Dedifferentiated amniotic fluid mesenchymal stem cell (primary cell): ENCODE data around the gene PLA1A.
"Not testable (repeated sequence)": the region's sequence is repeated elsewhere in the genome, so short reads cannot be mapped to it uniquely, and the experiment has no call there.

ENCODE experiments used
- DNase-seq: peaks from one replicate; pipeline ENCODE4 v3.0.0-alpha.2; 2016; ENCODE audit errors: extremely low spot score

Gene PLA1A

DNA sequence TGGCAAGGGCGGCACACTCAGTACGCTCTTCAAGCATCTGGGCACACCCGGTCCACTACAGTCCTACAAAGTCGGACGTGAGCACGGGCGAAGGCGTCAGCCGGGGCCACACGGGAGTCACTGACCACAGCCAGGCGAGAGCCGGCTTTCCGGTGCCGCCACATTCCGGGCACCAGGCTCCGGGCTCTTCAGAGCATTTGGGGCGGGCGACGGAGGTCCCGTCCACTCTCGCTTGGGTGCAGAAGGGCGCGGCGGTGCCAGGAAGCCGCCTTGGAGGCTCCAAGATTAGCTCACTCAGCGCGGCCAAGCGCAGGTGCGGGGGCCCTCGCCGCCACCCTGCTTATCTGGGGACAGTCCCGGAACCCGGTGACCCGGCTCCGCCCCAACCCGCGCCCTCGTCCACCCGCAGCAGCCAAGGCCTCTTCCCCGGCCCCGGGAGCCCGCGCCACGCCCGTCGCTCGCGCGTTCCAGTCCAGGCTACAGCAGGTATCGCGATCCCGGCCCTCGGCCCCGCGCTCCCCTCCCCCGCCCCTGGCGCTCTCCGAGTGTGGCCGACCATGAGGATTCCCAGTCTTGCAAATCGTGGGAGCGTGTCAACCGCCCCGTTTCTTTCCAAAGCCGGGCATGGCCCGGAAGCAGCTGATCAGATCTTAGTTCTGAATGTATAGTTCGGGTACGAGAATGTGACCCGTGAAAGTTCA lies 18.2 kb upstream of the PLA1A start, which contains the start of gene ADPRH:
TSS of gene ADPRH (plus strand) at position 127 of the 701 bp plus-strand sequence. CDS start 2,678 bp downstream, outside the sequence.
- no peak for DNase-seq

DNA sequence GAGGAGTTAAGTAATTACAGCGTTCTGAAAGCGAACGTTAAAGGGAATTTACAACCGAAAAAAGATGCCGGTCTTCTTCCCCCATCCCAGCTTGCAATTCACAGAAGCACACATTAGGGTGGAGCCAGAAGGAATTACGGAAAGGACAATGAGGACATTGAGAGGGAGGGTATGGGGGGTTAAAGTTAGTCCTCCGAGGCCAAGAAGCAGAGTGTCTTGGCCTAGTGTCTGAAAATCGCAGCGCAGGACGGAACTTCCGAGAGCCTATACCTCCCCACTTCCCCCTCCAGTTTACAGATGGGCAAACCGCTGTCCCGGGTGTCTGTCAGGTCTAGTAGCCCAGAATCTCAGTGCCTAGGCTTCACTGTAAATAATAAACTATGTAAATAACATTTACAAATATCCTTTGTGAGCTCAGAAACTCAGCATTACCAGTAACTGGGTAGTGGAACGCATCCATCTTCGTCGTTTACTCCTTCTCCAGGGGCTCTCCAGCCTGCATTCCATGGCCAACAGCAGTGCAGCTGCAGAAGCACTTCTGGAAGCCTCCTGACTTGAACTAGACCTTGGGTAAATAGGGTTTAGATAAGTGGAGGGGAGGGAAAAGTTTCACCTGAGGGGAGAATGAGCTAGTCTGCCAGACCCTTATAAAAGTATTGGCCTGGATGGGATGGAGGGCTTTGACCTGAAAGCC lies 17.5 kb upstream of the PLA1A start:
- no peak for DNase-seq

DNA sequence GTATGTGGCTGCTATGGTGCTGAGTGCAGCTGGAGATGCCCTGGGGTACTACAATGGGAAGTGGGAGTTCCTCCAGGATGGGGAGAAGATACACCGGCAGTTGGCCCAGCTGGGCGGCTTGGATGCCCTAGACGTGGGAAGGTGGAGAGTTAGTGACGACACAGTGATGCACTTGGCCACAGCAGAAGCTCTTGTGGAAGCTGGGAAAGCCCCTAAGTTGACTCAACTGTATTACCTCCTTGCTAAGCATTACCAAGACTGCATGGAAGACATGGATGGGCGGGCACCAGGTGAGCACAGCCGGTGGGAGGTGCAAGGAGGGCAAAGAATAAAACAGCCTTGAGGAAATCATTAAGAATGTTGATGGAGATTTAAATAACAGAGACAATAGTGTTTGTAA lies 15.5 kb upstream of the PLA1A start:
- DNase-seq: no peak

DNA sequence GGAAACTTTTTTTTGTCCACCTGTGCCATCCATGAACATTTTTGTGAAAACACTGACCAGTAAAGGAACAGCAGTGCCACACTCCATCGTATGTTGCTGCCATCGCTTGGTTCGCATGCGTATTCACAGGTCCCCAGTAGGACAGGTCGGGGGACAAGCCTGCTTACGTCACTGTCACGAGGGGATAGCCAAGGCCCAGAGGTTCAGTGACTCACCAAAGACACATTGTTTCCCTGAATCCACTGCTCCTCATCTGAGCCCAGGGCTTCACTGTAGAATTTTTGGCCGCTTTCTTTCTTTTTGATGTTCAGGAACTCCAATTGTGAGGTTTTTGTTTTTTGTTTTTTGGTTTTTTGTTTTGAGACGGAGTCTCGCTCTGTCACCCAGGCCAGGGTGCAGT lies 12.5 kb upstream of the PLA1A start:
- DNase-seq: no peak

DNA sequence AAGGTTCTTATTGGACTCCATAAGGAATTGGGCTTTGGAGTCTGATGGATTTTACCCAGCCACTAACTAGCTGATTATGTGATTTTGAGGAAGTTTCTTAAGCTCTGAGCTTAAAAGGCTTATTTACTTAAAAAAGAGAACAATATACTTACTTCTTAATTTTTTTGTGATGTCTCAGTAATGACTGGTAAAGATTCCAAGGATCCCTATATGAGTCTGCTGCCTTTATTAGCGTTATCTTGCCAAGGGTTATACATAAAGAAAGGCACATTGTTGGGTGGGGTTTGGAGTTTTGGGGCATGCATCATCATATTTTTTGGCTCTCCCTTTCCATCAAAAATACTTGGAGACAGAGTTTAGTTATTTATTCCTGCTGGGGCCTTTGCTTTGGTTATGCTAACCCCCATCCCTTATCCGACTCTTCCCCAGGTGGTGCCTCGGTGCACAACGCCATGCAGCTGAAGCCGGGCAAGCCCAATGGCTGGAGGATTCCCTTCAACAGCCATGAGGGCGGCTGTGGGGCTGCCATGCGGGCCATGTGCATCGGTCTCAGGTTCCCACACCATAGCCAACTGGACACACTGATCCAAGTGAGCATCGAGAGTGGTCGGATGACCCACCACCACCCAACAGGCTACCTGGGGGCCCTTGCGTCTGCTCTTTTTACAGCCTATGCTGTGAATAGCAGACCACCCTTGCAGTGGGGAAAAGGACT lies 11.7 kb upstream of the PLA1A start:
- DNase-seq: no peak

DNA sequence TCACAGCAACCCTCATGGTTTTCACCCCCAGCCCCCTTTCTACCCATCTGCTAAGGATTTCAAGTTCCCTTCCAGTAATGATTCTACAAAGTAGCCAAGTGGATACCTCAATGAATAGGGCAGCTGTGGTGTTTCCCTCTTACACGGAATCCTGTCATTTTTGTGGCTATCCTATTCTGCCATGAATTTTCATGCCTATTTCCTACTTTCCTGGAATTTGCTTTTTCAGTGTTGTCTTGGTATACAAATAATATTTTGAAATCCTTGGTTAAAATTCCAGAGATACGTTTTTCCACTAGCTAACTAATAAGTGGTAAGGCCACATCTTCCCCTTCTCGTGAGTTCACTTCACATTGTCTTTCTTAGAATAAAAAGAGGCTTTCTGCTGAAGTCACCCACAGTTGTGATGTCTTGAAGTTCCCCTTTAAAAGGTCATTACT lies 10.9 kb upstream of the PLA1A start:
- no peak for DNase-seq

DNA sequence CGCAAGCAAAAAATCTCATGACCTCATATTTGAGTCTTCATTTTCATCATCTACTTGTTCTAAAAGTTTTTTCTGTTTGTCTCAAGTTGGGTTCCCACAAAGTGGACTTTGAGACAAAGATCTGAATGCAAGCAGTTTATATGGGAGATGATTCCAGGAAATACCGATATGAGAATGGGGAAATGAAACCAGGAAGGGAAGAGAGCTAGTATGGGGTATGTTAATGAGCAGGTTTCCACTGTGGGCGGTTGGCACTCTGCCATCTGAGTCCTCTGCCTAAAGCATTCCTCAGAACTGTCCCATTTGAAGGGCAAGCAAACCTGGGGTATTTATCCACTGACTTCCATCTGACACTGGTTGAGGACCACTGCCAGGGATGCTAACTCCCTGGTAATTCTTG lies 9.6 kb upstream of the PLA1A start:
- no peak for DNase-seq

DNA sequence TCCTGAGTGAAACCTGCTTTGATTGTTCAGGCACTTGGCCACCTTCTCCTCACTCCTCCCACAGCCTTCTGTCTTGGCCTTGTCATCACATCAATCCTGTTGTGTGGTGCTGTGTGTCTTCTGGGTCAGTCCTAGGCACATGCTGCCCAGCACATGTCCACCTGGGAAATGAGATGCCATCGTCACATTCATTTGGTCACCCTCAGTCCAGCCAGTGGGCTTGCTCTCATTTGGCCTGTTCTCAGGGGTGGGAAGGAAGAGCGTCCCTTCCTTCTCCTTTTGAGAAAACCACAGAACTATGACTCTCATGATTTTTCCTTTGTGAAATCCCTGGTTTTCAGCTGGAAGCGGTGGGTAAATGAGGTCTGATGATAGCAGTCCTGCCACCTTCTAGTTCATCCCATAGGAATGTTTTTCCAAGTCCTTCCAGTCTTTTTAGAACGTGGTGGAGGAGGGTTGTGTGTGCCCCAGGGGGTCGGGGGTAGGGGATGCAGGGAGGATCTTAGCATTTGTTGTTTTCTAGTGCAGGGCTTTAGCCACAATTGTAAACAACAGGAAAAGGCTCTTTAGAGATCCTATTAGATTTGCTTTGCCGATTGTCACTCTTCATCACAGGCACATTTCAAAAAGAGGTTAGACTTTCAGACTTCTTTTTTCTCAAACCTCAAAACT lies 8.4 kb upstream of the PLA1A start:
- no peak for DNase-seq

DNA sequence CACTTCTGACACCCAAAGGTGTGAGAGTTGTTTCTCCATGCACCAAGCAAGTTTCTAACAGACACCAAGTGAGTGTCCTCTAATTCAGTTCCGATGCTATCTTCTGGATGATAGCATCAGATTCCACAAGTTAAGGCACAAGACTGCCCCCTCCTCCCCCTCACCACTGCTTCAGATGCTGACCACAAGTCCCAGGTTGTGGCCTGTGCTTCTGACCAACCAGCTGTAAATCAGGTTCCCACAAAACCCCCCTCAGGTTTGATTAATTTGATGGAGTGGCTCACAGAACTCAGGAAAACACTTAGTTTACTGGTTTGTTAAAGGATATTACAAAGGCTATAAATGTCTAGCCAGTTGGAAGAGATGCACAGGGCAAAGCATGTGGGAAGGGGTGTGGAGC lies 7.0 kb upstream of the PLA1A start:
- DNase-seq: no peak

DNA sequence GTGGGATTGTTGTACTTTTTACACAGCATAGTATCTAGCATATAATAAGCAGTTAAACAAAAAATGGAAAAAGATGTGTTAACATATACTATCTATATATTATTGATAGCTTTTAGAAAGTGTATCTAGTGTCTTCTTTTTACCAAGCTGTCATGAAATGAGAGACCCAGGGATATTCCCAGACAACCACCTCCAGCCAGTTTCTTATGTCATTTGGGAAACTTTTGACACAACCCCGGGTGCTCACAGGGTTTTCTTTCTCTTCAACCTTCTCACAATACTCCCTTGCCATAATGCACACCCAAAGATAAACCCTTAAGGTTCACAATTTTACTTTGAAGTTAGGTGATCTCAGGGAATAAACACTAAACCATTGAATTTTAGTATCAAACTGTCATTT lies 4.8 kb upstream of the PLA1A start:
- no peak for DNase-seq

DNA sequence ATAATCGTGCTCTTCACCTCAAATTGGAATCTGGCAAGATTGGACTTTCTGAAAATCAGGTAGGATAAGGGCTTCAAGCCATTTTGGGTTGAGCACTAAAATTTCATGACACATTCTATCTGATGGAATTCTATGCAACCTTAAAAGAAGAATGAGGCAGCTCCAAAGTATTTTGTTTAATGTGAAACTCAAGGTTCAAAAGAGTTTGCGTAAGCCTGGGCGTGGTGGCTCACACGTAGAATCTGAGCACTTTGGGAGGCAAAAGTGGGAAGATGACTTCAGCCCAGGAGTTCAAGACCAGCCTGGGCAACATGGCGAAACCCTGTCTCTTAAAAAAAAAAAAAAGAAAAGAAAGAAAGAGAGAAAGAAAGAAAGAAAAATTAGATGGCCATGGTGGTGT lies 3.6 kb upstream of the PLA1A start:
- no peak for DNase-seq

DNA sequence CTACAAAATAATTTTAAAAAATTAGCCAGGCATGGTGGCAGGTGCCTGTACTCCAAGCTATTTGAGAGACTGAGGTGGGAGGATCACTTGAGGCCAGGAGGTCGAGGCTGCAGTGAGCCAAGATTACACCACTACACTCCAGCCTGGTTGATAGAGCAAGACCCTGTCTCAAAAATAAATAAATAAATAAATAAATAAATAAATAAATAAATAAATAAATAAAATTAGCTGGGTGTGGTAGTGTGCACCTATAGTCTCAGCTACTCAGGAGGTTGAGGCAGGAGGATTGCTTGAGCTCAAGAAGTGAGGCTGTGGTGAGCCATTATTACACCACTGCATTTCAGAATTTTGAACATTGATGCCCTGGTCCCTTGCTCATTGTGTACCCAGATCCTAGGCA lies 2.8 kb upstream of the PLA1A start:
- DNase-seq: not testable (repeated sequence)

DNA sequence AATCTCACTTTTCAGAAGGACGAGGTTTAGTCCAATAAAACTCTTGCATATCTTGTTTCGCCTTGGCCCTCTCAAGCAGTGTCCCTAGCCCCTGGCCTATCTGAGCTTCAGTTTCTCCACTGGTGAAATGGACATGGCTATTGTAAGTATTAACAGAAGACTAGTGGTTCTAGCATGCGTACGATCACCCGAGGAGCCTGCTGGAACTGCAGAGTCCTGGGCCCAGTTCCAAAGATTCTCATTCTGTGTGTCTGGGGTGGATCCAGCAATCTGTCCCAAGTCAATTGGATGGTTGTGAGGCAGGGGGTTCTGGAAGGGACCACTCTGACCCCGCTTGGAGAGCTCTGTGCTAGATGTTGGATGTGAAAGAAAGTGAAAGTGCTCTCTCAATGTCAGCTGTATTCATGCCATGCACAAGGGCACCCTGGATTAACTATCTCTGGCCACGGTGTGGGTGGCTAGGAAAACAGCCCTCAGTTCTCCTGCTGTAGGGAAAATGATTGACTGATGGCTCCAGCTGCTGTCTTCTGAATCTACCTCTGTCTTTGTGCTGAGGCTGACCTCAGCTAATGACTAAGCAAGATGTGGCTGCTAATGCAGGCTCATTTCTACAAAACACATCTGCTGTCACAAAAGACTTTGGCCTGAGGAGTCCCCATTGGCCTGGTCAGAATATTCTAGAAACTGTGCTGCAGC lies 1.9 kb upstream of the PLA1A start:
- no peak for DNase-seq

DNA sequence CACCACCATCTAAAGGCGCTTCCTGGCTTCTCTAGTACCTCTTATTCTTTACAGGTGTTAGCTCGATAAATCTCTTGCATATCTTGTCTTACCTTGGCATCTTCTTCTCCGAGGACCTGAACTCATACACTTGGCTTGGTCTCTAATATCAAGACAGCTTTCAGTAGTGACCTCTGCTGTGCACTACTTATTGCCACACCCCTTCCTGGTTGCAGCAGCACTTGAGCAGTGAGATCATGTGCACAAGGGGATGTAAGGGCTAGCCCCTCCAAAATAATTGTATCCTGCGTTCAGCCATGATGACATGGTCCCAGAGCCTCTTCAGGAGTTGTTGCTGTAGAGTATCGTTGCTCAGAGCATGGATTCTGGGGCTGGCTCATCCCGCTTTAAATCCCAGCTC lies 1.3 kb upstream of the PLA1A start:
- no peak for DNase-seq

DNA sequence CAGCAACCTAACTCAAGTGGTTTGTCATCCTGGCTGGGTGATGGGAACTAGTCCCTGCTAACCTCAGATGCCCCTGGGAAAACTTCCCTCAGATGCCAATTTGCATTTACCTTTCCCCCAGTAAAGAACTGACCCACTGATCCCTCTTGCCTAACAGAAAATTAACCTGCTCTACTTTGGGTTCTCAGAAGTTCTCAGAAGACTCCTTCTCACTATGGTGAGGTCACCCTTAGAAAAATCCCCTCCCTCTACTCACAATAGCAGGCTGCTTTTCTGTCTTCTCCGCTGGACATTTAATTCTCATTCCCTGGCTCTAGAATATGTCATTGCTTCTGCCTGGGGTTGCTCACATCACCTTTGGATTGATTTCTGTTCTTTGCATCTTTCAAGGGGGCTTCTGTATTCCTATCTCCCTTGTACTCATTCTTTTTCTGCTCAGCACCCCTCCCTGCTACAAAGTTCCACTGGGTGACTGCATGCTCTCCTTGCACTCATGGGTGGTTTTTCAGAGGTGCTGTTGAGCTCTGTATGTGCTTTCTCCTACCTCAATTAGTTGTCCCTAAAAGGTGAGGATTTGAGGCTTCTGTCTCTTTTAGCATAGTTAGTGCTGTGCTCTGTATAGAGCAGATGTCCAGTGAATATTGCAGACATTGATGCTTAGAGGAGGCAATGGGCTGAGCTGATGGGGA lies 869 bp downstream of the PLA1A start:
- no peak for DNase-seq

DNA sequence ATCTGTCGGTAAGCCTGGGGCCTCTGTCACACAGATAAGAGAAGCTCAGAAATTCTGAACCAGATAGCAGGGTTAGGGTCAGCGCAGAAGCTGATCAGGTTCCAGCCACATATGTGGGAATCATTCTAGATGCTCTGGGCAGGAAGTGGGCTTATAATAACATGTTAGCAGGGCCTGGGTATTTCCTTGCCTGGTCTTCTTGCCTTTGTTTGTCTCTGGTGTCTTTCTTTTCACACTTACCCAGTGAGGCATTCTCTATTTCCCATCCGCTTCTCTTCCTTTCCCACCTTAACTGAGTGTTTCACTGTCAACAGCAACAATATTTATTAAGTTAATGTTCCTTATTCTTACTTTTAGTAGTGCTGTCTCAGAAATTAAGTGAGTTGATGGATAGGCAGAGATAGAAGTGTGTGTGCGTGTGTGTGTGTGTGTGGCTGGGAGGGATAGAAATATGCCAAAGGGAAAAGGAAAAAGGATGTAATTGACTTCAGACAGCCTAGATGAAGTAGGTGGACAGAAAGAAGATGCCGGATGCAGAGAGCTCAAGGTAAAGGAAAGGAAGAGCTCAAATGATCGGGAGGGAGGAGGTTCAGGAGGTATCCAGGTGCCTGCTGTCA lies 2.0 kb downstream of the PLA1A start:
- no peak for DNase-seq

DNA sequence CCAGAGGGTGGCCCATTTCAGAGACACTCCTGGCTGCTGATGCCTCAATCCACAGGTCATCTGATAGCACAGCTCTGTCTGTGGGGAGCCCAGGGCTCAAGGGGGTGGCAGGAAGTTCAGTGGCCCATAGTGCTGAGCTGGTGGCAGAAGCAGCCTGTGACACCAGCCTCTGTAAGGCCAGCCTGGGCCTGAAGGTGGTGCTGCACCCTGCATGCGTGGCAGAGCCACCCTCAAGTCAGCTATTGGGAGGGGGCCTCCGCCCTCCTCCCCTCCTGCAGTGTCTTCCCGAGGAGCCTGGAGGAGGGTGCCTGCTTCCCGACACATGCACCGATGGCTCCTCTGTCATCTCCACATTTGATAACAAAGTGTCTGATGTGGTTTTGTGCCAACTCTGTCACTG lies 3.0 kb downstream of the PLA1A start:
- DNase-seq: no peak

DNA sequence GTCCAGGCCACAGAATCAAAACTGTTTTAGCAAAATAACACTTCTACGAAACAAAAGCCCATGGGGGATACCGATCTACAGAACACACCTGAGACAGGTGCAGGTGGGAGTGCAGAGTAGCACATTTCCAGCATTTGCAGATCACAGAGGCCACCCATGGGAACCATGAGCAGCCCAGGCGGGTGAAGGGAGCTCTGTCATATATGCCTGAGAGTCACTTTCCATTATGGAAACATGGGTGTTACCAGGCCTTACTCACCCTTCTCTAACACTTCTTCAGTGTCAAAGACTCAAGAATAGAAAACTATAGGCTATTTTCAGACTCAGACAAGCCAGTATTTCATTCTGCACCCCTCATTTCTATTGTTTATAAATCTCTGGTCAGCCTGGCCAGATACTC lies 3.5 kb downstream of the PLA1A start:
- no peak for DNase-seq

DNA sequence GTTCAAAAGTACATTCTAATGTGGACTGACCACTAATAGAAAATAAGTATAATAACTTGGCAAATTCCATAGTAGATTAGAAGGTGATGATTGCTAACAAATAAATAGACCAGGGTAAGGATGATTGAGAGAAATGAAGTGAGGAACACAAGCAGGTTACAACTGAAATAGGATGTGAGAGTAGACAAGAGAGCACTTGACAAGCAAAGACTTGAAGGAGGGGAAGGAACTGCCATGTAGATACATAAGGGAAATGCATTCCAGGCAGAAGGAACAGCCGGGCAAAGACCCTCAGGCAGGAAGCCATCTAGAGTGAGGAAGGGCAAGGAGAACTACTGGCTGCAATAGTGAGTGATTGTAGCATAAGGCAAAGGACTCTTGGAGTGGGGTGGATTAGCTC lies 5.0 kb downstream of the PLA1A start:
- DNase-seq: no peak

DNA sequence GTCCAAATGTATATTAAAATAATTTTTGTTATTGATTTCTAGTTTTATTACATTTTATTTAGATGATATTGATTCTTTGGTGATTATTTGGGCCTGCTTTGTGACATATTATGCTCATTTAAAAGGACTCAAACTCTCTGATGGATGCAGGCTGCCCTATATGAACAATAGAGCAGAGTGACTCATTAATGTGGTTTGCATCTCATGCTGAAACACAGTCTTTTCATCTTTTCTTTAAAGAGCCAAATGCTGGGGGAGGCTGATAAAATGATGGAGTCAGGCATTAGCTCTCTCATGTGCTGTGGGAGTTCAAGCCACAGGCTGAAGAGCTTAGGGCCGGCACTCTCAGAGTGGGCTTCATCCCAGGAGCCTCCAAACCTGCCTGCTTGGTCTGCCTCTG lies 7.2 kb downstream of the PLA1A start:
- no peak for DNase-seq
